IMR-90 (cell line): ENCODE results near the gene TIGD3. TPM values are rescaled to one million over a fixed set of nuclear protein-coding genes. Genes with fewer than 3 reads are reported as not detected.

ENCODE experiments used
- ATAC-seq: fragments of 200-7000 bp; cut with Tn5 transposase; 2 replicates; pipeline ENCODE4 v1.9.1; 2020; ENCODE audit warnings: low read depth, mild to moderate bottlenecking, moderate library complexity
- BruUV-seq: library from RNA; stranded (reverse); fragments of 400-500 nt; replicated peaks from 2 replicates; lab custom pipeline; 2021; lab: Mats Ljungman, UMichigan
- CTCF ChIA-PET: fragments of 300-600 bp; formaldehyde crosslinking; extraction: SDS; loops from one replicate; lab custom pipeline; 2021; ENCODE audit warnings: antibody characterized with exemption; lab: Yijun Ruan, JAX
- POLR2A ChIA-PET: fragments of 300-600 bp; sonication (Branson Sonifier 250); formaldehyde crosslinking; loops from one replicate; lab custom pipeline; 2022; ENCODE audit warnings: antibody characterized with exemption; ENCODE audit not compliant: unreplicated experiment; lab: Charles Lee
- DNase-seq: peaks from one replicate; pipeline ENCODE4 v3.0.0; 2013
- H2AFZ ChIP-seq: replicated peaks from 2 replicates; pipeline ENCODE3; 2013; ENCODE audit warnings: low read length, mild to moderate bottlenecking; ENCODE audit not compliant: poor library complexity
- H2AK5ac ChIP-seq: 2 replicates; pipeline ENCODE4 v1.6.1; 2013; ENCODE audit warnings: low read depth, low read length, inconsistent platforms
- H2AK9ac ChIP-seq: replicated peaks from 2 replicates; pipeline ENCODE3; 2013; ENCODE audit warnings: mild to moderate bottlenecking, low read depth, low read length, moderate library complexity; ENCODE audit not compliant: poor library complexity
- H2BK120ac ChIP-seq: 2 replicates; pipeline ENCODE4 v1.6.1; 2013; ENCODE audit warnings: low read depth, low read length, inconsistent platforms
- H2BK15ac ChIP-seq: 3 replicates; pipeline ENCODE4 v1.6.1; 2013; ENCODE audit warnings: low read depth, low read length, inconsistent platforms
- H2BK20ac ChIP-seq: 2 replicates; pipeline ENCODE4 v1.6.1; 2013; ENCODE audit warnings: low read depth, mild to moderate bottlenecking, inconsistent platforms, low read length, moderate library complexity
- H2BK5ac ChIP-seq: 2 replicates; pipeline ENCODE4 v1.6.1; 2013; ENCODE audit warnings: mild to moderate bottlenecking, low read depth, low read length, inconsistent platforms; ENCODE audit not compliant: poor library complexity, severe bottlenecking
- H3K14ac ChIP-seq: replicated peaks from 2 replicates; pipeline ENCODE4 v1.6.1; 2013; ENCODE audit warnings: low read depth, low read length, inconsistent platforms
- H3K18ac ChIP-seq: 2 replicates; pipeline ENCODE4 v1.6.1; 2013; ENCODE audit warnings: low read depth, low read length, control low read depth
- H3K23ac ChIP-seq: 2 replicates; pipeline ENCODE4 v1.6.1; 2013; ENCODE audit warnings: low read depth, low read length, inconsistent platforms
- H3K27ac ChIP-seq: 2 replicates; pipeline ENCODE4 v1.5.1; 2013; ENCODE audit warnings: mild to moderate bottlenecking, control low read depth, low read length; ENCODE audit not compliant: insufficient read depth
- H3K27me3 ChIP-seq: 2 replicates; pipeline ENCODE4 v1.6.1; 2013; ENCODE audit warnings: low read length; ENCODE audit not compliant: control insufficient read depth, insufficient read depth
- H3K36me3 ChIP-seq: 2 replicates; pipeline ENCODE4 v1.6.1; 2013; ENCODE audit warnings: low read length, mixed read lengths; ENCODE audit not compliant: control insufficient read depth, insufficient read depth
- H3K4ac ChIP-seq: 2 replicates; pipeline ENCODE4 v1.6.1; 2013; ENCODE audit warnings: low read depth, low read length, inconsistent platforms
- H3K4me1 ChIP-seq: 2 replicates; pipeline ENCODE4 v1.6.1; 2013; ENCODE audit warnings: low read length, mixed read lengths; ENCODE audit not compliant: control insufficient read depth, insufficient read depth
- H3K4me2 ChIP-seq: 2 replicates; pipeline ENCODE4 v1.6.1; 2013; ENCODE audit warnings: low read depth, mild to moderate bottlenecking, control low read depth, low read length, moderate library complexity
- H3K4me3 ChIP-seq: 2 replicates; pipeline ENCODE4 v1.5.1; 2013; ENCODE audit warnings: low read depth, mild to moderate bottlenecking, control low read depth, low read length, moderate library complexity; ENCODE audit not compliant: insufficient read depth
- H3K56ac ChIP-seq: 2 replicates; pipeline ENCODE4 v1.6.1; 2013; ENCODE audit warnings: low read length, inconsistent platforms; ENCODE audit not compliant: insufficient read depth; ENCODE audit errors: extremely low read depth
- H3K79me1 ChIP-seq, 2 experiments: 2 replicates each; pipeline ENCODE4 v1.6.1; 2013; ENCODE audit warnings: low read length in 2 of 2, inconsistent platforms in 1 of 2, low read depth in 1 of 2
- H3K9ac ChIP-seq: 2 replicates; pipeline ENCODE4 v1.6.1; 2013; ENCODE audit warnings: low read depth, low read length, control low read depth
- H3K9me1 ChIP-seq: 2 replicates; pipeline ENCODE4 v1.6.1; 2013; ENCODE audit warnings: low read length, inconsistent platforms; ENCODE audit not compliant: insufficient read depth
- H3K9me3 ChIP-seq: 2 replicates; pipeline ENCODE4 v1.6.1; 2013; ENCODE audit warnings: low read length; ENCODE audit not compliant: control insufficient read depth, insufficient read depth
- H4K20me1 ChIP-seq: 2 replicates; pipeline ENCODE4 v1.6.1; 2013; ENCODE audit warnings: low read length, inconsistent platforms; ENCODE audit not compliant: insufficient read depth
- H4K5ac ChIP-seq: 2 replicates; pipeline ENCODE4 v1.6.1; 2013; ENCODE audit warnings: mild to moderate bottlenecking, low read depth, low read length, control low read depth
- H4K8ac ChIP-seq, 2 experiments: 2 replicates each; pipeline ENCODE4 v1.6.1; 2013; ENCODE audit warnings: low read depth in 2 of 2, low read length in 2 of 2, control low read depth in 1 of 2, inconsistent platforms in 1 of 2
- H4K91ac ChIP-seq: 2 replicates; pipeline ENCODE4 v1.6.1; 2013; ENCODE audit warnings: low read depth, low read length, inconsistent platforms; ENCODE audit not compliant: insufficient read depth
- CTCF ChIP-seq: conservative IDR thresholded peaks from 2 replicates; pipeline ENCODE4 v1.5.1; 2012; ENCODE audit warnings: mild to moderate bottlenecking, low read depth, low read length, improper control_type of control experiment
- POLR2A ChIP-seq: IDR thresholded peaks from 2 replicates; pipeline ENCODE4 v1.6.1; 2012; ENCODE audit warnings: mild to moderate bottlenecking, low read depth, low read length
- WGBS, 2 experiments: methylation state at CpG; one replicate each; pipeline versions ENCODE4 v1.1.5 to v1.1.7; 2013; ENCODE audit warnings: missing lambda C conversion rate in 2 of 2; ENCODE audit not compliant: insufficient read length in 1 of 2; ENCODE audit errors: extremely low coverage in 2 of 2; 5-methylcytosine and 5-hydroxymethylcytosine counted together
- dilution Hi-C: fragments of 300-500 bp; cut with HindIII; formaldehyde crosslinking; loops from one replicate; pipeline ENCODE4 v1.14.3; 2018; ENCODE audit warnings: low sequenced_read_pairs; ENCODE audit not compliant: unreplicated experiment
- in situ Hi-C: fragments of 300-500 bp; cut with MboI; formaldehyde crosslinking; loops from 3 replicates; pipeline ENCODE4 v1.14.3; 2019; ENCODE audit warnings: low sequenced_read_pairs, inconsistent platforms, mixed read lengths
- intact Hi-C: fragments of 100-400 bp; cut with micrococcal nuclease; formaldehyde crosslinking; loops from 2 replicates; pipeline ENCODE4 v1.10.0; 2022
- polyA plus RNA-seq, 3 experiments: library from polyadenylated mRNA; depleted of rRNA; stranded (reverse); fragments of >200 nt; gene quantifications; 2 replicates each; pipeline ENCODE4 v1.2.3, GENCODE V29; 2012; ENCODE audit warnings: low replicate concordance in 1 of 3
- total RNA-seq: library from RNA; depleted of rRNA; stranded (reverse); fragments of >200 nt; gene quantifications from 2 replicates; pipeline ENCODE4 v1.2.3, GENCODE V29; 2012

TIGD3 gene
- total and polyA plus RNA-seq, 2 of the 4 experiments (the other 2 are of a cell fraction) = 0.12 TPM; not detected in 1

GRCh38 chr11:65390996-65391395, 36.4 kb downstream of the TIGD3 start:
- H3K36me3 ChIP-seq = peaks cover 32% of the 10 kb centered on the region; the same call in 1 of the 2 replicates

More at GRCh38 chr11:65390996-65391395, 36.4 kb downstream of the TIGD3 start:
- no peak overlapping the region for H3K4me3 ChIP-seq
- dilution Hi-C loops = no loop called here
- no peak; the same call in none of the 2 replicates for TF ChIP-seq POLR2A
- TF ChIP-seq CTCF = peak; percentile 13; the same call in 1 of the 2 replicates
- peaks cover 8% of the 10 kb centered on the region; the same call in 1 of the 2 replicates for H4K20me1 ChIP-seq
- H3K9me1 ChIP-seq = peaks cover 14% of the 10 kb centered on the region
- no peak overlapping the region for H2BK20ac ChIP-seq
- peaks cover 25% of the 10 kb centered on the region for H3K4me1 ChIP-seq
- peak overlapping the region; percentile 41 for H2BK5ac ChIP-seq
- H4K91ac ChIP-seq = peak overlapping the region; percentile 72
- 30% methylated on average over 3 of the region's 9 CpGs; no CpG with 5 or more reads in 1 of the 2 experiments for WGBS, 2 experiments
- ATAC-seq = peak; percentile 6; the same call in 1 of the 2 replicates
- H2AK5ac ChIP-seq = peak overlapping the region; percentile 98
- H2AK9ac ChIP-seq = peak overlapping the region; percentile 96
- H4K5ac ChIP-seq = peak overlapping the region; percentile 51; the same call in 1 of the 2 replicates
- peak overlapping the region; percentile 79 for H3K14ac ChIP-seq
- BruUV-seq = no TSS peak
- in situ Hi-C loops = no loop called here
- peak overlapping the region; percentile 60 for H3K4me2 ChIP-seq
- H3K9ac ChIP-seq = peak overlapping the region; percentile 10; the same call in 1 of the 2 replicates
- POLR2A ChIA-PET = interaction anchor here (0.6 to 1.5 kb wide), 2 partner anchors 20 to 33 kb away, joined by 7 to 9 read pairs; no protein-coding TSS in a partner anchor
- H3K4ac ChIP-seq = peak overlapping the region; percentile 80
- peak overlapping the region; percentile 43; the same call in 1 of the 2 replicates for H3K23ac ChIP-seq
- peaks cover 25 to 82% of the 10 kb centered on the region in 2 experiments for H3K79me1 ChIP-seq
- 0 out of 3 replicates have a peak overlapping the region, but pooled peaks have one; percentile 2 for H2BK15ac ChIP-seq
- H3K9me3 ChIP-seq = no peaks in the 10 kb centered on the region
- no peak overlapping the region for H3K18ac ChIP-seq
- intact Hi-C loops = no loop called here
- peak overlapping the region; percentile 65 for H2AFZ ChIP-seq
- DNase-seq = peak; percentile 37
- no peaks in the 10 kb centered on the region for H3K27me3 ChIP-seq
- H3K56ac ChIP-seq = no peak overlapping the region
- CTCF ChIA-PET = no interaction called here
- peak overlapping the region; percentile 18 to 92; a peak in 3 of 4 replicates for H4K8ac ChIP-seq
- peak overlapping the region; percentile 59 for H2BK120ac ChIP-seq
- H3K27ac ChIP-seq = peak overlapping the region; percentile 73
